OCI-LY7 (cell line): ENCODE data around the gene COQ4. TPM values are rescaled to one million over a fixed set of nuclear protein-coding genes. Genes with fewer than 3 reads are reported as not detected.

ENCODE experiments used
- BruUV-seq: library from RNA; stranded (reverse); fragments of 400-500 nt; replicated peaks from 2 replicates; lab custom pipeline; 2021; lab: Mats Ljungman, UMichigan
- CTCF ChIA-PET: fragments of 300-600 bp; sonication (Branson Sonifier 250); formaldehyde crosslinking; loops from one replicate; lab custom pipeline; 2022; ENCODE audit warnings: antibody characterized with exemption; ENCODE audit not compliant: unreplicated experiment; lab: Charles Lee
- POLR2A ChIA-PET: fragments of 300-600 bp; sonication (Branson Sonifier 250); formaldehyde crosslinking; loops from one replicate; lab custom pipeline; 2022; ENCODE audit warnings: antibody characterized with exemption; lab: Charles Lee
- DNase-seq: peaks from one replicate; pipeline ENCODE4 v3.0.0-alpha.2; 2015; ENCODE audit warnings: low spot score
- H2AFZ ChIP-seq: fragments of 200-600 bp; sonication (generic), shearing (Covaris generic); 2 replicates; pipeline ENCODE4 v1.6.1; 2014; ENCODE audit warnings: mild to moderate bottlenecking, antibody characterized with exemption, low read length, moderate library complexity
- H3K27ac ChIP-seq: fragments of 200-600 bp; sonication (generic); 2 replicates; pipeline ENCODE4 v1.5.1; 2014; ENCODE audit warnings: mixed run types, low read depth, mild to moderate bottlenecking, moderate library complexity, low read length, inconsistent platforms; ENCODE audit not compliant: poor library complexity, severe bottlenecking
- H3K36me3 ChIP-seq: fragments of 200-600 bp; sonication (generic); 2 replicates; pipeline ENCODE4 v1.6.1; 2014; ENCODE audit warnings: mild to moderate bottlenecking, antibody characterized with exemption, low read length, moderate library complexity, mixed read lengths; ENCODE audit not compliant: insufficient read depth
- H3K4me1 ChIP-seq: fragments of 200-600 bp; sonication (generic); 2 replicates; pipeline ENCODE4 v1.5.1; 2014; ENCODE audit warnings: mild to moderate bottlenecking, low read length; ENCODE audit not compliant: insufficient read depth, poor library complexity, severe bottlenecking
- H3K4me2 ChIP-seq: fragments of 200-600 bp; sonication (generic); 2 replicates; pipeline ENCODE4 v1.6.1; 2014; ENCODE audit warnings: mild to moderate bottlenecking, low read length
- H3K4me3 ChIP-seq: fragments of 200-600 bp; sonication (generic); 2 replicates; pipeline ENCODE4 v1.5.1; 2014; ENCODE audit warnings: mild to moderate bottlenecking, low read depth, low read length; ENCODE audit not compliant: poor library complexity, severe bottlenecking
- H3K79me2 ChIP-seq: fragments of 200-600 bp; sonication (generic); 2 replicates; pipeline ENCODE4 v1.6.1; 2016; ENCODE audit warnings: low read depth, mild to moderate bottlenecking, low read length, moderate library complexity, mixed read lengths; ENCODE audit not compliant: insufficient read depth
- H3K9me2 ChIP-seq: fragments of 200-600 bp; sonication (generic); 2 replicates; pipeline ENCODE4 v1.6.1; 2016; ENCODE audit warnings: mild to moderate bottlenecking, low read length, mixed read lengths; ENCODE audit not compliant: insufficient read depth
- H3K9me3 ChIP-seq: fragments of 200-600 bp; sonication (generic); 2 replicates; pipeline ENCODE4 v1.6.1; 2014; ENCODE audit warnings: mild to moderate bottlenecking, mixed run types, low read length, mixed read lengths
- H4K20me1 ChIP-seq: fragments of 200-600 bp; sonication (generic); 2 replicates; pipeline ENCODE4 v1.6.1; 2014; ENCODE audit warnings: mild to moderate bottlenecking, antibody characterized with exemption, low read length, moderate library complexity, mixed read lengths; ENCODE audit not compliant: insufficient read depth
- CTCF ChIP-seq: fragments of 200-600 bp; sonication (generic); conservative IDR thresholded peaks from 2 replicates; pipeline ENCODE4 v1.5.1; 2014; ENCODE audit warnings: mild to moderate bottlenecking, antibody characterized with exemption, low read length, moderate library complexity, mixed read lengths
- EZH2phosphoT487 ChIP-seq: fragments of 200-600 bp; sonication (generic); IDR thresholded peaks from 2 replicates; pipeline ENCODE4 v1.6.1; 2018; ENCODE audit warnings: low read depth, borderline replicate concordance, mild to moderate bottlenecking, mixed run types, antibody characterized with exemption, low read length, moderate library complexity, mixed read lengths
- intact Hi-C: fragments of 100-400 bp; cut with micrococcal nuclease; formaldehyde crosslinking; loops from one replicate; pipeline ENCODE4 v1.10.0; 2022; ENCODE audit not compliant: unreplicated experiment
- total RNA-seq, 2 experiments: library from RNA; depleted of rRNA in 1 of 2; stranded (reverse); fragments of >200 nt in 1 of 2; shearing (Covaris generic) in 1 of 2; gene quantifications; 2 replicates each; pipeline ENCODE4 v1.2.3, GENCODE V29; 2014 to 2022

COQ4 gene
- total RNA-seq, 2 experiments from 2014 or later: 53.4 to 55.8 TPM

- H3K79me2 ChIP-seq: no peaks in the 10 kb centered on the region
- CTCF ChIA-PET: interaction anchor here (0.6 to 1.2 kb wide), 3 partner anchors 9 to 77 kb away, joined by 3 to 4 read pairs (median 3); partner anchors contain the start of gene URM1
- no peak overlapping the region; the same call in 1 of the 2 replicates for H2AFZ ChIP-seq
- no peak overlapping the region for H3K27ac ChIP-seq
- no peaks in the 10 kb centered on the region for H3K36me3 ChIP-seq
- no peaks in the 10 kb centered on the region for H3K9me2 ChIP-seq
- no peaks in the 10 kb centered on the region for H3K4me1 ChIP-seq
- DNase-seq: peak; percentile 73
- H3K4me2 ChIP-seq: no peak overlapping the region; the same call in 1 of the 2 replicates
- POLR2A ChIA-PET: interaction anchor here (1.3 to 1.7 kb wide), 2 partner anchors 9 to 54 kb away, joined by 3 to 4 read pairs; partner anchors contain the start of gene URM1
- no peaks in the 10 kb centered on the region for H4K20me1 ChIP-seq
- TF ChIP-seq CTCF (peak; percentile 89), EZH2phosphoT487 (no peak)
- no peak overlapping the region for H3K4me3 ChIP-seq
- intact Hi-C loops: loop anchor here (1.0 kb wide), 1 partner anchor 50 kb away; no protein-coding TSS in a partner anchor
- BruUV-seq: no TSS peak
- no peaks in the 10 kb centered on the region for H3K9me3 ChIP-seq
Measured at GRCh38 chr9:128361986-128362646, 39.5 kb downstream of the COQ4 start.

- Histone ChIP-seq H2AFZ (no peak overlapping the region), H3K9me3 (no peaks in the 10 kb centered on the region), H3K79me2 (no peaks in the 10 kb centered on the region), H3K36me3 (no peaks in the 10 kb centered on the region), H4K20me1 (no peaks in the 10 kb centered on the region), H3K4me2 (no peak overlapping the region), H3K4me1 (no peaks in the 10 kb centered on the region), H3K9me2 (no peaks in the 10 kb centered on the region), H3K4me3 (no peak overlapping the region), H3K27ac (no peak overlapping the region)
- CTCF ChIA-PET: interaction anchor here (0.9 to 1.2 kb wide), 2 partner anchors 21 to 76 kb away, joined by 3 to 4 read pairs; no protein-coding TSS in a partner anchor
- intact Hi-C loops: loop anchor here (1.0 kb wide), 1 partner anchor 50 kb away; no protein-coding TSS in a partner anchor
- POLR2A ChIA-PET: interaction anchor here (0.6 to 1.7 kb wide), 2 partner anchors 8 to 85 kb away, joined by 3 to 4 read pairs; partner anchors contain the start of gene URM1
- no peak for DNase-seq
- TF ChIP-seq CTCF (no peak), EZH2phosphoT487 (no peak)
- no TSS peak for BruUV-seq
Measured at GRCh38 chr9:128362774-128363173, 40.1 kb downstream of the COQ4 start.

GRCh38 chr9:128365525-128365924, 42.9 kb downstream of the COQ4 start:
- peaks cover 4% of the 10 kb centered on the region for H3K4me1 ChIP-seq
- TF ChIP-seq CTCF (no peak), EZH2phosphoT487 (no peak)
- H3K9me2 ChIP-seq: no peaks in the 10 kb centered on the region
- no peaks in the 10 kb centered on the region for H3K36me3 ChIP-seq
- no peak overlapping the region for H3K4me3 ChIP-seq
- H3K27ac ChIP-seq: no peak overlapping the region
- H4K20me1 ChIP-seq: no peaks in the 10 kb centered on the region
- no peaks in the 10 kb centered on the region for H3K79me2 ChIP-seq
- no TSS peak for BruUV-seq
- no peak overlapping the region for H3K4me2 ChIP-seq
- DNase-seq: no peak
- ChIA-PET POLR2A (no interaction called here), CTCF (no interaction called here)
- no peaks in the 10 kb centered on the region for H3K9me3 ChIP-seq
- H2AFZ ChIP-seq: no peak overlapping the region
- intact Hi-C loops: no loop called here
